ENCODE data around the gene STRAP.

- TF ChIP-seq CTCF (IDR thresholded peaks at IDR 0.05; ENCODE audit: low read depth, low read length, missing input control) (no peak), ATF3 (IDR thresholded peaks at IDR 0.05) (no peak), YY1 (IDR thresholded peaks at IDR 0.05) (peak; percentile 86), MAX (IDR thresholded peaks at IDR 0.05) (peak; percentile 13), FOXA1 (IDR thresholded peaks at IDR 0.05) (no peak)
Measured at GRCh38 chr12:15882118-15882971, at the start of gene STRAP.

All from liver (tissue), 3 donors.